Loucy (cell line): ENCODE data around the gene LOC128125822.

Experiments
- H2AFZ ChIP-seq: fragments of 200-600 bp; sonication (generic); 2 replicates; pipeline ENCODE4 v1.6.0; 2016; ENCODE audit warnings: antibody characterized with exemption, mild to moderate bottlenecking, low read length, moderate library complexity
- H3F3A ChIP-seq: fragments of 200-600 bp; 2 replicates; pipeline ENCODE4 v1.6.0; 2016; ENCODE audit warnings: antibody characterized with exemption, low read depth, mild to moderate bottlenecking
- H3K27me3 ChIP-seq: fragments of 200-600 bp; sonication (generic); 2 replicates; pipeline ENCODE4 v1.6.1; 2014; ENCODE audit warnings: low read length, mild to moderate bottlenecking; ENCODE audit not compliant: insufficient read depth, poor library complexity, severe bottlenecking
- H3K36me3 ChIP-seq: fragments of 200-600 bp; sonication (generic); 2 replicates; pipeline ENCODE4 v1.6.1; 2016; ENCODE audit warnings: low read length; ENCODE audit not compliant: insufficient read depth
- H3K4me1 ChIP-seq: fragments of 200-600 bp; sonication (generic); 2 replicates; pipeline ENCODE4 v1.5.1; 2014; ENCODE audit warnings: low read length, mild to moderate bottlenecking; ENCODE audit not compliant: insufficient read depth, poor library complexity, severe bottlenecking
- H3K4me2 ChIP-seq: fragments of 200-600 bp; sonication (generic); 2 replicates; pipeline ENCODE4 v1.6.0; 2014; ENCODE audit warnings: antibody characterized with exemption, low read length, low read depth, mild to moderate bottlenecking; ENCODE audit not compliant: poor library complexity, severe bottlenecking
- H3K4me3 ChIP-seq: fragments of 200-600 bp; sonication (generic); 2 replicates; pipeline ENCODE4 v1.5.1; 2014; ENCODE audit warnings: low read length, mild to moderate bottlenecking, mixed read lengths; ENCODE audit not compliant: poor library complexity, severe bottlenecking
- H3K79me2 ChIP-seq: fragments of 200-600 bp; sonication (generic); 2 replicates; pipeline ENCODE4 v1.6.1; 2014; ENCODE audit warnings: low read length; ENCODE audit not compliant: insufficient read depth
- H3K9ac ChIP-seq: fragments of 200-600 bp; sonication (generic); 2 replicates; pipeline ENCODE4 v1.6.0; 2014; ENCODE audit warnings: mild to moderate bottlenecking, low read depth, low read length, moderate library complexity; ENCODE audit not compliant: poor library complexity, severe bottlenecking
- H3K9me2 ChIP-seq: fragments of 200-600 bp; sonication (generic); replicated peaks from 2 replicates; pipeline ENCODE4 v1.6.1; 2016; ENCODE audit warnings: low read depth, low read length, mixed read lengths
- H3K9me3 ChIP-seq: fragments of 200-600 bp; sonication (generic); 2 replicates; pipeline ENCODE4 v1.6.1; 2014; ENCODE audit warnings: mild to moderate bottlenecking, antibody characterized with exemption, low read length, low read depth; ENCODE audit not compliant: insufficient read depth
- H4K20me1 ChIP-seq: fragments of 200-600 bp; sonication (generic); 2 replicates; pipeline ENCODE4 v1.6.0; 2014; ENCODE audit warnings: antibody characterized with exemption, low read length, mild to moderate bottlenecking; ENCODE audit not compliant: insufficient read depth, poor library complexity, severe bottlenecking
- EZH2phosphoT487 ChIP-seq: fragments of 200-600 bp; IDR thresholded peaks from 2 replicates; pipeline ENCODE4 v1.6.1; 2018; ENCODE audit warnings: antibody characterized with exemption, mild to moderate bottlenecking, moderate library complexity, borderline replicate concordance
- TF ChIP-seq, protein P1 (sequence below): fragments of 200-600 bp; sonication (generic); conservative IDR thresholded peaks from 2 replicates; pipeline ENCODE4 v1.5.1; 2014; ENCODE audit warnings: mild to moderate bottlenecking, antibody characterized with exemption, low read length

The LOC128125822 gene

GRCh38 chr6:63549076-63549475, 23.2 kb upstream of the LOC128125822 start:
- TF ChIP-seq, protein P1, sequence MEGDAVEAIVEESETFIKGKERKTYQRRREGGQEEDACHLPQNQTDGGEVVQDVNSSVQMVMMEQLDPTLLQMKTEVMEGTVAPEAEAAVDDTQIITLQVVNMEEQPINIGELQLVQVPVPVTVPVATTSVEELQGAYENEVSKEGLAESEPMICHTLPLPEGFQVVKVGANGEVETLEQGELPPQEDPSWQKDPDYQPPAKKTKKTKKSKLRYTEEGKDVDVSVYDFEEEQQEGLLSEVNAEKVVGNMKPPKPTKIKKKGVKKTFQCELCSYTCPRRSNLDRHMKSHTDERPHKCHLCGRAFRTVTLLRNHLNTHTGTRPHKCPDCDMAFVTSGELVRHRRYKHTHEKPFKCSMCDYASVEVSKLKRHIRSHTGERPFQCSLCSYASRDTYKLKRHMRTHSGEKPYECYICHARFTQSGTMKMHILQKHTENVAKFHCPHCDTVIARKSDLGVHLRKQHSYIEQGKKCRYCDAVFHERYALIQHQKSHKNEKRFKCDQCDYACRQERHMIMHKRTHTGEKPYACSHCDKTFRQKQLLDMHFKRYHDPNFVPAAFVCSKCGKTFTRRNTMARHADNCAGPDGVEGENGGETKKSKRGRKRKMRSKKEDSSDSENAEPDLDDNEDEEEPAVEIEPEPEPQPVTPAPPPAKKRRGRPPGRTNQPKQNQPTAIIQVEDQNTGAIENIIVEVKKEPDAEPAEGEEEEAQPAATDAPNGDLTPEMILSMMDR = no peak
- no peak for TF ChIP-seq EZH2phosphoT487
- H3K27me3 ChIP-seq = no peaks in the 10 kb centered on the region
- no peak overlapping the region for H3K4me2 ChIP-seq
- H2AFZ ChIP-seq = no peak overlapping the region
- no peaks in the 10 kb centered on the region for H3K9me3 ChIP-seq
- no peaks in the 10 kb centered on the region for H3K4me1 ChIP-seq
- H3K4me3 ChIP-seq = no peak overlapping the region
- no peaks in the 10 kb centered on the region for H4K20me1 ChIP-seq
- H3F3A ChIP-seq = no peaks in the 10 kb centered on the region
- H3K9me2 ChIP-seq = no peaks in the 10 kb centered on the region
- no peaks in the 10 kb centered on the region for H3K36me3 ChIP-seq
- H3K9ac ChIP-seq = no peak overlapping the region
- no peaks in the 10 kb centered on the region for H3K79me2 ChIP-seq

DNA sequence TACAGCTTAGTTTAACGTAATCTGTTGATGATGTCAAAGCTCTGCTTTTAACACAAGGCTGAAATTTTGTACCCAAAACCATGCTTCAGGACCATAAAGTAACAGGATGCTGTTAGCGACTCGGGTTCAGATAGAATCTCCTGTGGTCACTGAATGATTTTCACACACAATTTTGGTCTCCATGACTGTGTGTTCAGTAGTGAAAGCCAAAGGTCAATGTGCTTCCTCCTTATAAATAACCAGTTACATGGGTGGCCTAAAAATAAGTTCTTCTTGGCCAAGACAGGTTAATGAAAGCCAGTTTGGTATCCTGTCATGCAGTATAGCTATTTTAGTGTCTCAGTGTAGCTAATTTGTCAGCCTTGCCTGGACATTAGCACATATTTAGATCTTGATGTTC, 19.1 kb upstream of the LOC128125822 start:
- Histone ChIP-seq H3K9ac (no peak overlapping the region), H3K9me3 (no peaks in the 10 kb centered on the region), H3K4me2 (no peak overlapping the region), H2AFZ (no peak overlapping the region), H3K9me2 (no peaks in the 10 kb centered on the region), H3K4me3 (no peak overlapping the region), H3F3A (no peaks in the 10 kb centered on the region), H3K27me3 (no peaks in the 10 kb centered on the region), H4K20me1 (no peaks in the 10 kb centered on the region), H3K79me2 (no peaks in the 10 kb centered on the region), H3K4me1 (no peaks in the 10 kb centered on the region), H3K36me3 (no peaks in the 10 kb centered on the region)
- TF ChIP-seq, protein P1 = no peak
- TF ChIP-seq EZH2phosphoT487 = no peak

DNA sequence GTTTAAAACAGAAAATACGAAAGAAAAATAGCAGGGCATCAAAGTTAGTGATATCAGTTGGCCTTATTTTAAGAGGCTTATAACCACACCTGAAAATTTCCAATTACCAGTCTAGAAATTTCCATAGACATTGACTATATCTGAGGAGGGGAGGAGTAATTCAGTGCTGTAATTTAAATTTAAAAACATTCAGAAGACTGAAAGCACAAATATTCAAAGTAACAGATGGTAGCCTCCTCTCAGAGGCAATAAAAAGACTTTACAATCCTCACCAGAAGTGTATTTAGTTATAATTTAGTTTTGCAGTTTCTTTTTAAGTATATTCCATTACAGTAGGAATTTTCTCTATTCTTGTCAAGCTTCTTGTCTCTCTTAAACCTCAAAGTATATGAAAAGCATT, 18.4 kb upstream of the LOC128125822 start:
- H3F3A ChIP-seq = no peaks in the 10 kb centered on the region
- no peaks in the 10 kb centered on the region for H3K9me3 ChIP-seq
- H3K4me2 ChIP-seq = no peak overlapping the region
- H3K79me2 ChIP-seq = no peaks in the 10 kb centered on the region
- H2AFZ ChIP-seq = no peak overlapping the region
- no peak overlapping the region for H3K9ac ChIP-seq
- no peaks in the 10 kb centered on the region for H4K20me1 ChIP-seq
- no peaks in the 10 kb centered on the region for H3K4me1 ChIP-seq
- H3K27me3 ChIP-seq = no peaks in the 10 kb centered on the region
- TF ChIP-seq, protein P1 = no peak
- TF ChIP-seq EZH2phosphoT487 = no peak
- no peak overlapping the region for H3K4me3 ChIP-seq
- H3K36me3 ChIP-seq = no peaks in the 10 kb centered on the region
- no peaks in the 10 kb centered on the region for H3K9me2 ChIP-seq
